Measurements from ENCODE around the gene ARID3B. TPM values are rescaled to one million over a fixed set of nuclear protein-coding genes. Genes with fewer than 3 reads are reported as not detected.

The ARID3B gene
- total RNA-seq, 1 experiment from 2014 or later, result 36.1 TPM

DNA sequence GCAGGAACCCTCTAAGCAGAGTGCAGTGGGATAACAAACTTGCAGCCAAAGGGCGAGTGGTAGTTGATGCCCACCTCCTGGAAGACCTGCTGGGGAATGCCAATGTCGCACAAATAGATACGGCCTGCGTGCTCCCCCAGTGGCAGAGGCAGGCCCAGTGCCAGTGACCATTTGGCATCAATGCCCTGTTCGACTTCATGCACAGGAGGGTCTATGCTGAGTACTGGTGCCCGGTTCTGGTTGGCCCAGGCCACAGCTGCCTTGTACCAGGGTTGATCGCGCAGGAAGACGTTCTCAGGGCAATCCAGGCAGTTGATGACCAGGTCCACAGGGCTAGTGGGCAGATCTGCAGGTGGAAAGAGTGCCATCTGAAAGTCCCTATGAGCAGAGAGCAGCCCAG, 91.6 kb downstream of the ARID3B start:
- no peaks in the 10 kb centered on the region for H3K27me3 ChIP-seq (replicated peaks; ENCODE audit: control insufficient read depth, insufficient read depth, low read length)
- intact Hi-C loops (cut with micrococcal nuclease; ENCODE audit: unreplicated experiment), result loop anchor here (1.0 kb wide), 1 partner anchor 258 kb away; no protein-coding TSS in a partner anchor
- no peaks in the 10 kb centered on the region for H3K9me3 ChIP-seq
- H3K4me1 ChIP-seq, result no peaks in the 10 kb centered on the region
- H3K4me3 Mint-ChIP-seq (ENCODE audit: unreplicated experiment), result no peak overlapping the region
- no peaks in the 10 kb centered on the region for H3K27me3 Mint-ChIP-seq (ENCODE audit: insufficient read depth, unreplicated experiment)
- TF ChIP-seq, protein P1, sequence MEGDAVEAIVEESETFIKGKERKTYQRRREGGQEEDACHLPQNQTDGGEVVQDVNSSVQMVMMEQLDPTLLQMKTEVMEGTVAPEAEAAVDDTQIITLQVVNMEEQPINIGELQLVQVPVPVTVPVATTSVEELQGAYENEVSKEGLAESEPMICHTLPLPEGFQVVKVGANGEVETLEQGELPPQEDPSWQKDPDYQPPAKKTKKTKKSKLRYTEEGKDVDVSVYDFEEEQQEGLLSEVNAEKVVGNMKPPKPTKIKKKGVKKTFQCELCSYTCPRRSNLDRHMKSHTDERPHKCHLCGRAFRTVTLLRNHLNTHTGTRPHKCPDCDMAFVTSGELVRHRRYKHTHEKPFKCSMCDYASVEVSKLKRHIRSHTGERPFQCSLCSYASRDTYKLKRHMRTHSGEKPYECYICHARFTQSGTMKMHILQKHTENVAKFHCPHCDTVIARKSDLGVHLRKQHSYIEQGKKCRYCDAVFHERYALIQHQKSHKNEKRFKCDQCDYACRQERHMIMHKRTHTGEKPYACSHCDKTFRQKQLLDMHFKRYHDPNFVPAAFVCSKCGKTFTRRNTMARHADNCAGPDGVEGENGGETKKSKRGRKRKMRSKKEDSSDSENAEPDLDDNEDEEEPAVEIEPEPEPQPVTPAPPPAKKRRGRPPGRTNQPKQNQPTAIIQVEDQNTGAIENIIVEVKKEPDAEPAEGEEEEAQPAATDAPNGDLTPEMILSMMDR (IDR thresholded peaks at IDR 0.05; ENCODE audit: insufficient read depth in 1 of 2, low read depth in 1 of 2, low read length in 1 of 2, severe bottlenecking in 1 of 2, unreplicated experiment in 1 of 2), result no peak
- no peak for DNase-seq
- H3K4me1 Mint-ChIP-seq (ENCODE audit: low read depth, unreplicated experiment), result peaks cover 18% of the 10 kb centered on the region
- peaks cover 78% of the 10 kb centered on the region for H3K36me3 Mint-ChIP-seq (ENCODE audit: insufficient read depth, unreplicated experiment)
- no peak overlapping the region for H3K27ac Mint-ChIP-seq (ENCODE audit: unreplicated experiment)
- H3K9me3 Mint-ChIP-seq (ENCODE audit: unreplicated experiment), result no peaks in the 10 kb centered on the region
- CTCF ChIA-PET, result interaction anchor here (0.6 to 8.2 kb wide), 8 partner anchors 9 to 258 kb away, joined by 3 to 211 read pairs (median 4); partner anchors contain the start of gene CLK3
- H3K4me3 ChIP-seq (ENCODE audit: low read depth, low read length), result no peak overlapping the region
- no TSS peak for BruUV-seq (replicated peaks)
- H3K36me3 ChIP-seq (ENCODE audit: control insufficient read depth, insufficient read depth, low read length), result peaks cover 8% of the 10 kb centered on the region
- POLR2A ChIA-PET, result no interaction called here

DNA sequence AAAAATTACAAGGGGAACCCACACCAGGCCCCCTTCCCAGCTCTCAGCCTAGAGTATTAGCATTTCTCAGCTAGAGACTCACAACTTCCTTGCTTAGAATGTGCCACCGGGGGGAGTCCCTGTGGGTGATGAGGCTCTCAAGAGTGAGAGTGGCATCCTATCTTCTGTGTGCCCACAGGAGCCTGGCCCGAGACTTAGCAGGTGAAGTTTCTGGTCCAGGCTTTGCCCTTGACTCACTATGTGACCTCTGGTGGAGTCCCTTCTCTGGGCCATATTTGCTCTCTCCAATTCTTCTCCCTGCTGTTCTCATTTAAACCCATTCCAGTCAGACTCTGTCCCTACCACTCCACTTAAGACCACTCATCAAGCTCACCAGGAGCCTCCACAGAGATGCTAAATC, 92.8 kb downstream of the ARID3B start:
- Mint-ChIP-seq H3K4me1 (ENCODE audit: low read depth, unreplicated experiment) (peaks cover 10% of the 10 kb centered on the region), H3K27me3 (ENCODE audit: insufficient read depth, unreplicated experiment) (no peaks in the 10 kb centered on the region), H3K9me3 (ENCODE audit: unreplicated experiment) (no peaks in the 10 kb centered on the region), H3K4me3 (ENCODE audit: unreplicated experiment) (no peak overlapping the region), H3K27ac (ENCODE audit: unreplicated experiment) (no peak overlapping the region), H3K36me3 (ENCODE audit: insufficient read depth, unreplicated experiment) (peaks cover 78% of the 10 kb centered on the region)
- DNase-seq, result no peak
- ChIA-PET POLR2A (no interaction called here), CTCF (interaction anchor here (0.6 to 8.2 kb wide), 6 partner anchors 9 to 150 kb away, joined by 3 to 211 read pairs (median 3); partner anchors contain the start of gene CYP1A1)
- H3K36me3 ChIP-seq (ENCODE audit: control insufficient read depth, insufficient read depth, low read length), result peaks cover 4% of the 10 kb centered on the region
- intact Hi-C loops (cut with micrococcal nuclease; ENCODE audit: unreplicated experiment), result no loop called here
- no TSS peak for BruUV-seq (replicated peaks)
- H3K27me3 ChIP-seq (replicated peaks; ENCODE audit: control insufficient read depth, insufficient read depth, low read length), result no peaks in the 10 kb centered on the region
- no peaks in the 10 kb centered on the region for H3K9me3 ChIP-seq
- TF ChIP-seq, protein P1 (IDR thresholded peaks at IDR 0.05; ENCODE audit: insufficient read depth in 1 of 2, low read depth in 1 of 2, low read length in 1 of 2, severe bottlenecking in 1 of 2, unreplicated experiment in 1 of 2), result no peak
- no peak overlapping the region for H3K4me3 ChIP-seq (ENCODE audit: low read depth, low read length)
- H3K4me1 ChIP-seq, result no peaks in the 10 kb centered on the region

DNA sequence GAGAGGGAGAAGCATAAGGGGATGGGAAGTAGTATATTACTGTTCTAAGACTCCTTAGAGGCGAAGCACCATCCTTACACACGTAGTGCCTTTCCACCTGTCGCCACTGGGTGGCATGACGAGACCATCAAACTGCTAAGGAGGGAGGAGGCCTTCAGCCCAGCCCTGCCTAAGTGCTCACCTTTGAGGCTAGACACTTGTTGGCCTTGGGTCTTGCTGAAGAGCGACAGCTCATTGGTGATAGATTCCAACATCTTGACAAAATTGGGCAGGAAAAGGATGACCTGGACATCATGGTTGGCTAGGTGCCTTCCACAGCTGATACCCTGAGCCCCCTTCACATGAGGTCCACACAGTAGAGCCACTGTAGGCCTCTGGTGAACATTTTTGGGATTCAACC, 94.2 kb downstream of the ARID3B start:
- no peak overlapping the region for H3K4me3 Mint-ChIP-seq (ENCODE audit: unreplicated experiment)
- ChIA-PET CTCF (interaction anchor here (0.6 to 8.2 kb wide), 6 partner anchors 8 to 148 kb away, joined by 3 to 211 read pairs (median 3); no protein-coding TSS in a partner anchor), POLR2A (no interaction called here)
- peak; percentile 66 to 77 for DNase-seq
- H3K27ac Mint-ChIP-seq (ENCODE audit: unreplicated experiment), result peak overlapping the region; percentile 46
- Histone ChIP-seq H3K4me3 (ENCODE audit: low read depth, low read length) (no peak overlapping the region), H3K36me3 (ENCODE audit: control insufficient read depth, insufficient read depth, low read length) (peaks cover 4% of the 10 kb centered on the region), H3K27me3 (replicated peaks; ENCODE audit: control insufficient read depth, insufficient read depth, low read length) (no peaks in the 10 kb centered on the region), H3K4me1 (no peaks in the 10 kb centered on the region), H3K9me3 (no peaks in the 10 kb centered on the region)
- intact Hi-C loops (cut with micrococcal nuclease; ENCODE audit: unreplicated experiment), result loop anchor here (1.0 kb wide), 2 partner anchors 91 to 134 kb away; no protein-coding TSS in a partner anchor
- BruUV-seq (replicated peaks), result no TSS peak
- no peaks in the 10 kb centered on the region for H3K27me3 Mint-ChIP-seq (ENCODE audit: insufficient read depth, unreplicated experiment)
- H3K9me3 Mint-ChIP-seq (ENCODE audit: unreplicated experiment), result no peaks in the 10 kb centered on the region
- peaks cover 76% of the 10 kb centered on the region for H3K36me3 Mint-ChIP-seq (ENCODE audit: insufficient read depth, unreplicated experiment)
- TF ChIP-seq, protein P1 (IDR thresholded peaks at IDR 0.05; ENCODE audit: insufficient read depth in 1 of 2, low read depth in 1 of 2, low read length in 1 of 2, severe bottlenecking in 1 of 2, unreplicated experiment in 1 of 2), result peak; percentile 80 to 82
- H3K4me1 Mint-ChIP-seq (ENCODE audit: low read depth, unreplicated experiment), result peaks cover 14% of the 10 kb centered on the region

Data from Caco-2 (cell line).